Activated T-helper 2 cell treated with anti-CD3 and anti-CD28 coated beads, Interferon-gamma antibody, Interleukin-2, Interleukin-4, amounts not matched to agents 10 μg/mL and 5 μg/mL and 100 μg/mL, durations not matched to agents 14 hours and 24 hours and 36 hours (primary cell): ENCODE data around the gene CDH23. TPM values are rescaled to one million over a fixed set of nuclear protein-coding genes. Genes with fewer than 3 reads are reported as not detected.

Source experiments
- DNase-seq: peaks from one replicate; pipeline ENCODE4 v3.0.0; 2021; ENCODE audit warnings: low spot score
- H3K27ac Mint-ChIP-seq: one replicate; pipeline ENCODE4 v1.8.0; 2021; ENCODE audit warnings: mixed read lengths
- H3K27me3 Mint-ChIP-seq: one replicate; pipeline ENCODE4 v1.8.0; 2021; ENCODE audit warnings: low read depth, mixed read lengths
- H3K36me3 Mint-ChIP-seq: one replicate; pipeline ENCODE4 v1.8.0; 2021; ENCODE audit warnings: low read depth, mixed read lengths
- H3K4me1 Mint-ChIP-seq: one replicate; pipeline ENCODE4 v1.8.0; 2021; ENCODE audit warnings: low read depth, mixed read lengths
- H3K4me3 Mint-ChIP-seq: one replicate; pipeline ENCODE4 v1.8.0; 2021; ENCODE audit warnings: low read depth, mild to moderate bottlenecking, moderate library complexity, mixed read lengths
- H3K9me3 Mint-ChIP-seq: one replicate; pipeline ENCODE4 v1.8.0; 2021; ENCODE audit warnings: mixed read lengths
- intact Hi-C: fragments of 100-400 bp; cut with micrococcal nuclease; formaldehyde crosslinking; loops from one replicate; pipeline ENCODE4 v1.15.1; 2023
- total RNA-seq: library from RNA; stranded (reverse); gene quantifications from 2 replicates; pipeline ENCODE4 v1.2.3, GENCODE V29; 2022

The CDH23 gene
- total RNA-seq, 1 donor from 2014 or later = 0.55 TPM

GRCh38 chr10:71712170-71712569 is 315.4 kb downstream of the CDH23 start:
- no peak overlapping the region for H3K4me3 Mint-ChIP-seq
- no peaks in the 10 kb centered on the region for H3K27me3 Mint-ChIP-seq
- intact Hi-C loops = loop anchor here (5.0 kb wide), 1 partner anchor 395 kb away; the partner anchor contains the start of gene SLC29A3
- no peak for DNase-seq
- H3K27ac Mint-ChIP-seq = peak overlapping the region; percentile 99
- H3K9me3 Mint-ChIP-seq = no peaks in the 10 kb centered on the region
- peaks cover 38% of the 10 kb centered on the region for H3K4me1 Mint-ChIP-seq
- H3K36me3 Mint-ChIP-seq = no peaks in the 10 kb centered on the region

GRCh38 chr10:71712572-71713134 is 315.9 kb downstream of the CDH23 start:
- Mint-ChIP-seq H3K4me3 (peak overlapping the region; percentile 64), H3K27me3 (no peaks in the 10 kb centered on the region), H3K36me3 (no peaks in the 10 kb centered on the region), H3K27ac (peak overlapping the region; percentile 99), H3K4me1 (peaks cover 36% of the 10 kb centered on the region), H3K9me3 (no peaks in the 10 kb centered on the region)
- no peak for DNase-seq
- intact Hi-C loops = loop anchor here (1.0 to 5.0 kb wide), 2 partner anchors 14 to 395 kb away; partner anchors contain the start of gene SLC29A3

GRCh38 chr10:71713135-71714030 is 316.7 kb downstream of the CDH23 start:
- H3K9me3 Mint-ChIP-seq = no peaks in the 10 kb centered on the region
- H3K27ac Mint-ChIP-seq = peak overlapping the region; percentile 99
- intact Hi-C loops = loop anchor here (1.0 to 5.0 kb wide), 2 partner anchors 13 to 396 kb away; partner anchors contain the start of gene SLC29A3
- no peaks in the 10 kb centered on the region for H3K36me3 Mint-ChIP-seq
- no peaks in the 10 kb centered on the region for H3K27me3 Mint-ChIP-seq
- peaks cover 36% of the 10 kb centered on the region for H3K4me1 Mint-ChIP-seq
- DNase-seq = peak; percentile 28
- peak overlapping the region; percentile 64 for H3K4me3 Mint-ChIP-seq

DNA sequence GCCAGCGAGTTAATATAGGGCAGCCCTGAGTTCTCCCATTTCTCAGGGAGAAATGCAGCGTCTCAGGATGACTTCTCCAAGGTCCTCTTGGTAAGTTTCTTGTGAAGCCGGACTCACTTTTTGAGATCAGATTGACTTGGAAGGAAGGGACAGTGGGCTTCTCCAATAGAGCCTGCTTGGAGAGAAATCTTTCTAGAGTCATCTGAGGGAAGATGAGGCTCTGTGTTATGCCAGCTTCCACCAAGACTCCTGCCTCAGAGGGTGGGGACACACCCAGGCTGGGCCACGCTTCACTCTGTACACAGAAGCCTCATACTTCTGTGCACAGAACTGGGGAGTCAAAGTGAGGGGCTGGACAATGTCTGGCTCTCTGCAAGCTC is 317.3 kb downstream of the CDH23 start:
- peaks cover 36% of the 10 kb centered on the region for H3K4me1 Mint-ChIP-seq
- peak overlapping the region; percentile 99 for H3K27ac Mint-ChIP-seq
- DNase-seq = no peak
- no peaks in the 10 kb centered on the region for H3K36me3 Mint-ChIP-seq
- intact Hi-C loops = loop anchor here (5.0 kb wide), 1 partner anchor 397 kb away; the partner anchor contains the start of gene SLC29A3
- H3K27me3 Mint-ChIP-seq = no peaks in the 10 kb centered on the region
- H3K9me3 Mint-ChIP-seq = no peaks in the 10 kb centered on the region
- H3K4me3 Mint-ChIP-seq = peak overlapping the region; percentile 33

GRCh38 chr10:71714592-71714991 is 317.9 kb downstream of the CDH23 start:
- intact Hi-C loops = loop anchor here (5.0 kb wide), 1 partner anchor 397 kb away; the partner anchor contains the start of gene SLC29A3
- Mint-ChIP-seq H3K27me3 (no peaks in the 10 kb centered on the region), H3K4me3 (no peak overlapping the region), H3K27ac (peak overlapping the region; percentile 99), H3K36me3 (no peaks in the 10 kb centered on the region), H3K9me3 (no peaks in the 10 kb centered on the region), H3K4me1 (peaks cover 32% of the 10 kb centered on the region)
- no peak for DNase-seq

DNA sequence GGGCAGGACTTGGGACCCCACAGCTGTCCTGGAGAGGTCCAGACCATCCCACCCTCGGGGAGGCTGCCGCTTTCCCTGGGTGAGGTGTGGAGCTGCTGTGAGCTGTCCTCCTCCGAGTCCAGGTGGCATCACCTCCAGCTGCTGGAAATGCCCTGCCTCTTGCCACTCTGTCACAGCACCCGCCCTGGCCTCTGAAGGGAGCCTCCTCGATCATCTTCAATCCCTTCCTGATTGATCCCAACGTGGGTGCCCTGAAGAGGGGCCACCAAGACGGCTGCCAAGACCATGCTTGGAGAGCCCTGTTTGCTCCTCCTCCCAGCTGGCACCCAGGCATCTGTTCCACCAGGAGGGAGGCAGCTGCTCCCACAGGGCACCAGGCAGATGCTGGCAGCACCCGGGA is 318.3 kb downstream of the CDH23 start:
- Mint-ChIP-seq H3K36me3 (no peaks in the 10 kb centered on the region), H3K27ac (no peak overlapping the region), H3K27me3 (no peaks in the 10 kb centered on the region), H3K4me1 (peaks cover 31% of the 10 kb centered on the region), H3K9me3 (no peaks in the 10 kb centered on the region), H3K4me3 (no peak overlapping the region)
- DNase-seq = no peak
- intact Hi-C loops = no loop called here

GRCh38 chr10:71715860-71716259 is 319.1 kb downstream of the CDH23 start:
- DNase-seq = no peak
- no peaks in the 10 kb centered on the region for H3K9me3 Mint-ChIP-seq
- no peaks in the 10 kb centered on the region for H3K27me3 Mint-ChIP-seq
- H3K4me3 Mint-ChIP-seq = no peak overlapping the region
- no peaks in the 10 kb centered on the region for H3K36me3 Mint-ChIP-seq
- peaks cover 31% of the 10 kb centered on the region for H3K4me1 Mint-ChIP-seq
- intact Hi-C loops = no loop called here
- no peak overlapping the region for H3K27ac Mint-ChIP-seq

DNA sequence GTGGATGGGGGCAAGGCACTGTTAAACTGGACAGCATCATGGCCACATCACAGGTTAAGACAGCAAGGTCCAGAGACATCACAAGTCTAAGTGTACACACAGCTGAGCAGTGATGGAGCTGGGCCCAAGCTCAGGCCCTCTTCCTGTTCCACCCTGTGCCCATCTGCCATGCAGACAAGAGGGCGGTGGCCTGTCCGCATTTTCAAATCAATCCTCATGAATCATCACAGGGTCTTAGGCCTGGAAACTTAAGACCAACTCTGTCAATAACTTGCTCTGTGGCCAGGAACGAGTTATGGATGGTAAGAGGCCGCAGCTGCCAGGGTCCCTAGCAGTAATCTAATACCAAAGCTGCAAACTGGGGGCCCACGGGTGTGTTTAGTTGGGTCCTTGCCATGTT is 319.7 kb downstream of the CDH23 start:
- no peak overlapping the region for H3K4me3 Mint-ChIP-seq
- H3K27me3 Mint-ChIP-seq = no peaks in the 10 kb centered on the region
- intact Hi-C loops = no loop called here
- H3K4me1 Mint-ChIP-seq = peaks cover 31% of the 10 kb centered on the region
- H3K9me3 Mint-ChIP-seq = no peaks in the 10 kb centered on the region
- no peak overlapping the region for H3K27ac Mint-ChIP-seq
- H3K36me3 Mint-ChIP-seq = no peaks in the 10 kb centered on the region
- no peak for DNase-seq

- intact Hi-C loops = no loop called here
- no peaks in the 10 kb centered on the region for H3K36me3 Mint-ChIP-seq
- peaks cover 31% of the 10 kb centered on the region for H3K4me1 Mint-ChIP-seq
- no peak for DNase-seq
- H3K27me3 Mint-ChIP-seq = no peaks in the 10 kb centered on the region
- H3K9me3 Mint-ChIP-seq = no peaks in the 10 kb centered on the region
- H3K4me3 Mint-ChIP-seq = no peak overlapping the region
- H3K27ac Mint-ChIP-seq = no peak overlapping the region
Observed at GRCh38 chr10:71717056-71717455, 320.3 kb downstream of the CDH23 start.

DNA sequence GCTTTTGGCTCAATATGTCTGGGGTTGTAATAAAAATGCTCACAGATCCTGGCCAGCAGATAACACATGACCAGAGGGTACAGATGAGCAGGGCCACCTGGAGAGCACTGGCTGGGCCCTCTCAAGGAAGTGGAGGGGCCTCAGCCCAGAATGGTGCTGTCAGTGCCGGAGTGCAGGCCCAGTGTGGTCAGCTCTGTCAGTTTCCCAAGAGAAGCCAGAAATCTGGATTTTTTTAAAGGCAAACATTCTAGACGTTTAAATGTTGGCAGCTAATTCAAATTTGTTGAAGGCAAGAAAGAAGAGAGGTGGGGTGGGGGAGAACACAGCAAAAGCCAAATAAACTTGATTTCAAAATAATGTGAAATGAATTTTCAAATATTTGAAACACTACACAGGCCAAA is 320.8 kb downstream of the CDH23 start:
- Mint-ChIP-seq H3K4me1 (peaks cover 29% of the 10 kb centered on the region), H3K4me3 (no peak overlapping the region), H3K36me3 (no peaks in the 10 kb centered on the region), H3K9me3 (no peaks in the 10 kb centered on the region), H3K27ac (no peak overlapping the region), H3K27me3 (no peaks in the 10 kb centered on the region)
- DNase-seq = no peak
- intact Hi-C loops = no loop called here

- no peak for DNase-seq
- intact Hi-C loops = no loop called here
- Mint-ChIP-seq H3K4me3 (no peak overlapping the region), H3K9me3 (no peaks in the 10 kb centered on the region), H3K4me1 (peaks cover 27% of the 10 kb centered on the region), H3K27me3 (no peaks in the 10 kb centered on the region), H3K36me3 (no peaks in the 10 kb centered on the region), H3K27ac (no peak overlapping the region)
Observed at GRCh38 chr10:71718165-71718698, 321.5 kb downstream of the CDH23 start.

DNA sequence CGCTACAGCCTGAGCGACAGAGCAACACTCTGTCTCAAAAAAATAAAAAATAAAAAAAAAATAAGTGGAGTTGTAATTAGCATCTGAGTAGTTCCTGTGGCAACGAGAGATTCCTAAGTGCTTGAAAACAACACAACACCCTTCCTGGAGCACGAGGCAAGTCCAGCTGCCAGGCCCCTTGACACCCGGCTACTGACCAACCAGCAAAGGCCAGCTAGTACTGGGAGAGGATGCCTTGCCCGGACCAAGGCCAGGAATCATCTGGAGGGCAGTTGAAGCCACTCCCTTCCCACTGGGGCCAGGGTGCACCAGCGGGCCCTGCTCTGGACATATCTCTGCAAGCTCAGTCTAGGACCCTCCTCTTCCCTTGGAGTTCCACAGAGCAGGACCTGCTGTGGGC is 322.3 kb downstream of the CDH23 start:
- Mint-ChIP-seq H3K4me1 (peaks cover 27% of the 10 kb centered on the region), H3K9me3 (no peaks in the 10 kb centered on the region), H3K4me3 (no peak overlapping the region), H3K36me3 (no peaks in the 10 kb centered on the region), H3K27ac (no peak overlapping the region), H3K27me3 (no peaks in the 10 kb centered on the region)
- intact Hi-C loops = no loop called here
- no peak for DNase-seq
